HuH-7.5 (cell line): ENCODE measurements around the gene FAM131A.
A peak's percentile ranks its signal among the peaks of the same experiment; 100 is the strongest.

Source experiments
- DNase-seq: peaks from one replicate; pipeline ENCODE4 v3.0.0; 2011; ENCODE audit warnings: low spot score

Gene FAM131A, protein sequence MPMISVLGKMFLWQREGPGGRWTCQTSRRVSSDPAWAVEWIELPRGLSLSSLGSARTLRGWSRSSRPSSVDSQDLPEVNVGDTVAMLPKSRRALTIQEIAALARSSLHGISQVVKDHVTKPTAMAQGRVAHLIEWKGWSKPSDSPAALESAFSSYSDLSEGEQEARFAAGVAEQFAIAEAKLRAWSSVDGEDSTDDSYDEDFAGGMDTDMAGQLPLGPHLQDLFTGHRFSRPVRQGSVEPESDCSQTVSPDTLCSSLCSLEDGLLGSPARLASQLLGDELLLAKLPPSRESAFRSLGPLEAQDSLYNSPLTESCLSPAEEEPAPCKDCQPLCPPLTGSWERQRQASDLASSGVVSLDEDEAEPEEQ

DNA sequence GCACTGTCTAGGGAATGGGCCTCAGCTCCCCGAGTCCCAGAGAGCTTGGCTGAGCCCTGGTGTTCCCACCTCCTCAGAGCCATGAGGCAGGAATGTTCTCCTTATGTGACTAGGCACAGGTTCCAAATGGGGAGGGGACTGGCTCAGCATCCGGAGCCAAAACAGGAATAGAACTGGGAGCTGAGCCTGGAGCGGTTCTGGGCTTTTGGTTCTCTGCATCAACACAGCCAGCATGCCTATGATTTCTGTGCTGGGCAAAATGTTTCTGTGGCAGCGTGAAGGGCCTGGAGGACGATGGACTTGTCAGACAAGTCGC lies at the start of gene FAM131A:
Gene FAM131A (plus strand): TSS at position 202 of the 316 bp plus-strand sequence. CDS start 31 bp downstream, at position 233.
- DNase-seq = no peak

DNA sequence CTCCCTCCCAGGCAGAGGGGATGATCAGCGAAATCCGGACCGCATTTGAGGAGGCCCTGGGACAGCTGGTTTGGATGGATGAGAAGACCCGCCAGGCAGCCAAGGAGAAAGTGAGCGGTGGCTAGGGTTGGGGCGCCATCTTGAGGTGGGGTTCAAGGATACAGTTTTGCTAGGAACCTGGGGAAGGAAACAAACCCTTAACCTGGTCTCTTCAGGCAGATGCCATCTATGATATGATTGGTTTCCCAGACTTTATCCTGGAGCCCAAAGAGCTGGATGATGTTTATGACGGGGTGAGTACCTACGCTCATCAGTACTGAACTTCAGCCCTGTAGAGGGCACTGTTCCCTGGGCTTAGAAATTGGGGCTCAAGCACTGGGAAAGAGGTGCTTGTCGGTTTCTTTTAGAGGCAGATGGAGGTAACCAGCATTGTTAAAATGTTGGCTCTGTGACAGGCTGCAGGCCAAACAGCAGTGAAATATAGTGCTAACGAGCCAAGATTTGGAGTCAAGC lies 47.9 kb upstream of the FAM131A start:
- peak; percentile 83 for DNase-seq

DNA sequence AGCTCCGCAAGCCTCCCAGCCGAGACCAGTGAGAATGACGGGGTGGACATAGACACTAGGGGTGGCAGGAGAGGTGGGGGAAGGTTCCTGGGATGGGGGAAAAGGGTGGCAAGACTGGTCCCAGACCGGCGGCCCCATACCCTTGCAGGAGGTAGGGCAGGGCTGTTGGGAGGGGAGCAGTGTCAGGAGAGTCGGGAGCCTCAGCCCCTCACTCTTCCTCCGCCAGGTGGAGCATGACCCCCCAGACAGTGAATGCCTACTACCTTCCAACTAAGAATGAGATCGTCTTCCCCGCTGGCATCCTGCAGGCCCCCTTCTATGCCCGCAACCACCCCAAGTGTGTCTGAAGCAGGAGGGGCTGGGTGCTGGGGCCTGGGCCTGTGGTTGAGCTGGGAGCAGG lies 47.1 kb upstream of the FAM131A start:
- DNase-seq = no peak

DNA sequence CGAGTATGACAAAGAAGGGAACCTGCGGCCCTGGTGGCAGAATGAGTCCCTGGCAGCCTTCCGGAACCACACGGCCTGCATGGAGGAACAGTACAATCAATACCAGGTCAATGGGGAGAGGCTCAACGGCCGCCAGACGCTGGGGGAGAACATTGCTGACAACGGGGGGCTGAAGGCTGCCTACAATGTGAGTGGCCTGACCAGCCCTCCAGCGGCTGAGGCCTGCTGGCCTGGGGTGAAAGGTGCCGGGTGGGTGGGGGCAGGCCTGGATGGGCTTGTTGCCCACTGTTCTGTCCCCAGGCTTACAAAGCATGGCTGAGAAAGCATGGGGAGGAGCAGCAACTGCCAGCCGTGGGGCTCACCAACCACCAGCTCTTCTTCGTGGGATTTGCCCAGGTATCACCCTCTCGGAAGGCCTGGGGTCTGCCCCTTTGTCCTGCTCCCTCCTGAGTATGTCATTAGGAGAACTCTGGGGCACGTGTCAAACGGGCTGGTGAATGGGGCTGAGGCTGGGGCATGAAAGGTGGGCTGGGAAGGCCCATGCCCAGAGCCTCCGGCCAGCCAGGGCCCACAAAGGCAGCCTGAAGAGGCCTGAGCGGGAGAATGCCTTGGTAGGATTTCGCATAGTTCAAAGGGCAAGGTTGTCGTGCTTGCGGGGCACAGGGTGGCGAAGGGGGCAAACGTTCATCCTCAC lies 46.2 kb upstream of the FAM131A start:
- DNase-seq = no peak

DNA sequence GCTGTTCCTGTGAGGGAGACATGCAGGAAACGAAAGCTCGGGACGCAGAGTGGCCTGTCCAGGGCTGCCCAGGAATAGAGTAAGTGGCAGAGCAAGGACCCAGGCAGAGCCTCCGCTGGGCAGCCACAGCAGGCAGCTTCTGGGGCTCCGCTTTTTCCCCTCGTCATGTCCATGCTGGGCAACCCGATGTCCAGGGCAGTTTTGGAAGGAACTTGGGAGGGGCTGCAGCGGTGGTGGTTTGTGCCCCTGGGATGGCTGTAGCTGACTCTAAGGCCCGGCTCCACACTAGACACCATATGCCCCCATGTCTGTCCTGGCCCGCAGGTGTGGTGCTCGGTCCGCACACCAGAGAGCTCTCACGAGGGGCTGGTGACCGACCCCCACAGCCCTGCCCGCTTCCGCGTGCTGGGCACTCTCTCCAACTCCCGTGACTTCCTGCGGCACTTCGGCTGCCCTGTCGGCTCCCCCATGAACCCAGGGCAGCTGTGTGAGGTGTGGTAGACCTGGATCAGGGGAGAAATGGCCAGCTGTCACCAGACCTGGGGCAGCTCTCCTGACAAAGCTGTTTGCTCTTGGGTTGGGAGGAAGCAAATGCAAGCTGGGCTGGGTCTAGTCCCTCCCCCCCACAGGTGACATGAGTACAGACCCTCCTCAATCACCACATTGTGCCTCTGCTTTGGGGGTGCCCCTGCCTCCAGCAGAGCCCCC lies 45.5 kb upstream of the FAM131A start:
- DNase-seq = no peak

DNA sequence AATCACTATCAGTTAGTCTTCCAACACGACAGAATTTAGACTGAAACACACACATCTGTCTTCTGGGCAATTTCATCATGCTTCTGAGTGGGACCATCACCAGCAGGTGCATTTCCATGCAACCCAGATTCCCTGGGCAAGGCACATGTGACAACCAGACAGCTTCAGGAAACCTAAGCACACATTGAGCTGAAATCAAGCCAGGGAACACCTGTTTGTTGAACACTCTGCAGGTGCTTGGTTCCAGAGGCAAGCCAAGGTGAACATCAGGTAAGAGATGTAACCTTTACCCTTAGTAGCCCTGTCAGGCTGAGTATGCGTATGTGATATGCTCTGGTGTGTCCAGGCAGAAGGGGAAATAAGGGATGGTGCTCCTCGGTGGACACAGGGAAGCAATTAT lies 41.6 kb upstream of the FAM131A start:
- DNase-seq = no peak

DNA sequence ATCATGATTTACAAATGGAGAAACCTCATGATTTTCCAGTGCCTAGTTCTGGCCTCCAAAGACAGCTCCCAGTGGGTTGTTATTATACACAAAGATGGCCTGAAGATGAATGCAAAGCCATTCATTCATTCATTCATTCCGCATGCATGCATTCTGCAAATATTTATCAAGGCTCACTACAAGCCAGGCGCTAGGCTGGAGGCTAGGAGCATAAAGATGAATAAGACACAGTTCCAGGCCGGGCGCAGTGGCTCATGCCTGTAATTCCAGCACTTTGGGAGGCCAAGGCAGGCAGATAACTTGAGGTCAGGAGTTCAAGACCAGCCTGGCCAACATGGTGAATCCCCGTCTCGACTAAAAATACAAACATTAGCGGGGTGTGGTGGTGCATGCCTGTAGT lies 40.8 kb upstream of the FAM131A start:
- no peak for DNase-seq

DNA sequence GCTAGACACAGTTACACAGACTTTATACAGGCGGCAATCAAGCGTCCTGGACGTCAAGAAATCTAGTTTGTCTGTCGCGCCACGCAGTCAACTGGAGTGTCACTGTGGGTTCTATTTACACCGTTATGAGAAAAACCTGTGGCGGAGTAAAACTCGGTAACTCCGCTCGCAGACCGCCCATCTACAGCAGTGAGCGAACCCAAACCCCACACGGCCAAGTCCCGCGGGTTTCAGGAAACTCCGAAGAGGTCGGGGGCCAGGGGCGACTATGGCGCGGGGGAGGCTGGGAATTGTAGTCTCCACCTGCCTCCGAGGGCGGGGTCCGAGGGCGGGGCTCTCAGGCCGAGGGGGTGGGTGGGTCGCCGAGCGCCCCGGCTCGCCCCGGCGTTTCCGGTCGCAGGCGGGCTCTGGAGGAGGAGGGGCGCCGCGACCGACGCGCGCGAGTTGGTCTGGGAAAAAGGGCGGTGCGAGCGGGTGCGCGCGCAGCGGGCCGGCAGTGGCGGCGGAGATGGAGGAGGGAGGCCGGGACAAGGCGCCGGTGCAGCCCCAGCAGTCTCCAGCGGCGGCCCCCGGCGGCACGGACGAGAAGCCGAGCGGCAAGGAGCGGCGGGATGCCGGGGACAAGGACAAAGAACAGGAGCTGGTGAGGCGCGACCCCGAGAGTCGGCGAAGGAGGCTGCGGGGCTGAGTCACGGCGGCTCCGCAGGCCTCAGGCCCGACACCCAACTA lies 38.5 kb upstream of the FAM131A start, which contains the start of gene PSMD2:
Gene PSMD2 (plus strand): TSS at position 483 of the 729 bp plus-strand sequence. CDS start 26 bp downstream, at position 509.
- DNase-seq = peak; percentile 86

DNA sequence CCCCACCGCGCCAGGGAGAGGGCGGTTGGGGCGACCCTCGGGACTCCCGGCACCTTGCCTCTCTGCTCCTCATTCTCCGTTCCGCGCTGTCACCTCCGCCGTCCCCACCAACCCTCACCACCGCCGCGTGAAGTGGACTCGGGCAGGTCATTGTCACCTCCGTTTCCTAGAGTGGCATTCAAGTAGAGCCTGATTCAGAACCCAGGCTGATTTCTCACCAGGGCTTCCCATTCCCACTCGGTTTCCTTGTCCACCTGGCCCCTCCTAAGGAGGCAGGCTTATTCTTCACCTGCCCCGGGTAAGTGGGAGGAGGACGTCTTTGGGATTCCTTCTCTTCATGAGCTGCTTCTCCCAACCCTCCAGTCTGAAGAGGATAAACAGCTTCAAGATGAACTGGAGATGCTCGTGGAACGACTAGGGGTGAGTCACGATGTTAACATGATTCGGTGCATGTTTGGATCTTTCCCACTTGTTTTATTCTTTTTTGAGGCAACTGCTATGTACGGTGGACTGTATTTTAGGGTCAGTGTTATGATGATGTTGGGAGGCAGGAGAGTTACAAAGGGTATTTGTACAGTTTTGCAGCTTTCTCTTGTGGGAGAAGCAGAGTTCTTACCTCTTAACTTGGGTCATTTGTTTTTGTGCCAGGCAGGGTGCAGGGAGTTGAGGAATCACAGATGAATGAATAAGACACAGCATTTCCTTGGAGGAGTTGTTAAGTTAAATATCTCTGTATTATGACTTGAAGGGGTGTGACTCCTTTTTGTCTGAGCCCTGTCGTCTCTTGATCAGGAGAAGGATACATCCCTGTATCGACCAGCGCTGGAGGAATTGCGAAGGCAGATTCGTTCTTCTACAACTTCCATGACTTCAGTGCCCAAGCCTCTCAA lies 37.7 kb upstream of the FAM131A start:
- no peak for DNase-seq

DNA sequence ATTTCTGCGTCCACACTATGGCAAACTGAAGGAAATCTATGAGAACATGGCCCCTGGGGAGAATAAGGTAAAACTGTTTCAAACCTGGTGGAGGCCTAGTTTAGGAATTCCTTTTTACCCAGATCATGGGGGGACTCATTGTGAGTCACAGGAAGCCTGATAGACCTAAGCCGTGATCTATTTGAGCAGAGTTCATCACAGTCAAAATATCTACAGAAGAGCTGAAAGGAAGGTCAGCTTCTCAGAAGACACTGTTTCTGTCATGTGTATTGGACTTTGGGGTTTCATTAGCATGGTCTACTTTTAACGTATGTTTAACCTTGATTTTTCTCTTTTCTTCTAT lies 37.1 kb upstream of the FAM131A start:
- no peak for DNase-seq

DNA sequence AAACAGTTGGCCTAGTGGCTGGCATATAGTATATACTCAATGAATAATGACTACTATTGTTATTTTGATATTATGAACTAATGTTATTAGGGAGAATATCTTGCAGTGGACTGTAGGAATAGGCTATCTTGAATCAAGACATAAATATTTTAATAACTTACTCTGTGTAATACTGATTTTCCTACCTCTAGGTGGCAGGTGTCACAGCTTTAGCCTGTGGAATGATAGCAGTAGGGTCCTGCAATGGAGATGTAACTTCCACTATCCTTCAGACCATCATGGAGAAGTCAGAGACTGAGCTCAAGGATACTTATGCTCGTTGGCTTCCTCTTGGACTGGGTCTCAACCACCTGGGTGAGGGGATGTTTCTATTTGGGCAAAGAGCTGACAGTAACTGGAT lies 31.8 kb upstream of the FAM131A start:
- DNase-seq = no peak

DNA sequence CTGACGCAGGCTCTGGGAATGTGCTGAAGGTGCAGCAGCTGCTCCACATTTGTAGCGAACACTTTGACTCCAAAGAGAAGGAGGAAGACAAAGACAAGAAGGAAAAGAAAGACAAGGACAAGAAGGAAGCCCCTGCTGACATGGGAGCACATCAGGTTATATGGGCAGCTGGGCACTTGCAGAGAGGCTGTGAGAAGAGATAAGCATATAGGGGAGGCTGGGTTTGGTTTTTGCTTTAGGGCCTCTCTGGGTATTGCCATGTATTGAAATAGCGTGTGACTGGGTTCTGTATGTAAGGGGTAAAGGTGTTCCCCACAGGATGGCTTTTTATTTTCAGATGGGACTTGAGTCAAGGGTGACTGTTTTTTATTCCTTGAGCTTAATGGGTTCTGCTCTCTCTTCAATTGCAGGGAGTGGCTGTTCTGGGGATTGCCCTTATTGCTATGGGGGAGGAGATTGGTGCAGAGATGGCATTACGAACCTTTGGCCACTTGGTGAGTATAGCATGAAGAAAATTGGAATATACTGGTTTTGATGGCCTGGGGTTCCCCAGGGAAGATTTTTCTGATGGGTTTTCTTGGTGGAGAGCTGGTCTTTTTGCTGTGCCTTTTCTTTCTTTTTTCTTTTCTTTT lies 30.9 kb upstream of the FAM131A start:
- DNase-seq = no peak

DNA sequence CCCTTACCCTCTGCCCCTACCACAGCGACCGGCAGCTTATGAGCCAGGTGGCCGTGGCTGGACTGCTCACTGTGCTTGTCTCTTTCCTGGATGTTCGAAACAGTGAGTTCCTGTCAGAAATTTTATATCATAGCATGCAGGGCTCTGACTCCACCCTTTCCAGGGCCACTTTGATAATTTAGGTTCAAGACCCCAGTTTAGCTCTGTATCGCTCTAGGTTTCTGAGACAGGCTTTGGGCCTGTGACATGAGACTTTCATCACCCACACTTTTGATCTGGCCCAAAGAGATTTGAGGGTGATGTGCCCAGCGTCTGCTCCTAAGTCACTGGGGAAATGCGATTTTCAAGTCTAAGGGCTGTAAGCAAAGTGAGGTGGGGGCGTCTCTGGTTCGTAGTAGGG lies 29.5 kb upstream of the FAM131A start:
- no peak for DNase-seq

DNA sequence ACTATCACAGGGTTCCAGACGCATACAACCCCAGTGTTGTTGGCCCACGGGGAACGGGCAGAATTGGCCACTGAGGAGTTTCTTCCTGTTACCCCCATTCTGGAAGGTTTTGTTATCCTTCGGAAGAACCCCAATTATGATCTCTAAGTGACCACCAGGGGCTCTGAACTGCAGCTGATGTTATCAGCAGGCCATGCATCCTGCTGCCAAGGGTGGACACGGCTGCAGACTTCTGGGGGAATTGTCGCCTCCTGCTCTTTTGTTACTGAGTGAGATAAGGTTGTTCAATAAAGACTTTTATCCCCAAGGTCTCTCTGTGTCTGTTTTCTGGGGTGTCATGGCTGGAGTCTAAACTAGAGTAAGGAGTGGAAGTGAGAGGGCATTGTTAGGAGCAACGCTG lies 28.7 kb upstream of the FAM131A start:
- no peak for DNase-seq

DNA sequence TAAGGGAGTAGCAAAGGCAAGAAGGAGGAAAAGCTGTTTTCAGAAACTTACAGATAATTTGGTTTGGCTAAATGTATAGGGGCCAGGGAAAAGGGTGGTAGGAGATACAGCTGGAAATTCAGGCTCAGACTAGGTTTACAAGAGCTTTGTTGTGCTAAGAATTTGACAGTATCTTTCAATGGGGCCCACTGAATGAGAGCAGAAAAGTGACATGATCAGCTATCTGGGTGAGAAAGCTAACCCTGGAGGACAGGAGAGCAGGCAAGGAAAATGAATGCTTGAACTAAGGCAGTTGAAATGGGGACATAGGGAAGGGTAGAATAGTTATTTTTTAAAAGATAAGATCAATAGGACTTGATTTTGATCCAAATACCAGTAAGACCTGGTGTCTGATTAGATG lies 25.8 kb upstream of the FAM131A start:
- DNase-seq = no peak

DNA sequence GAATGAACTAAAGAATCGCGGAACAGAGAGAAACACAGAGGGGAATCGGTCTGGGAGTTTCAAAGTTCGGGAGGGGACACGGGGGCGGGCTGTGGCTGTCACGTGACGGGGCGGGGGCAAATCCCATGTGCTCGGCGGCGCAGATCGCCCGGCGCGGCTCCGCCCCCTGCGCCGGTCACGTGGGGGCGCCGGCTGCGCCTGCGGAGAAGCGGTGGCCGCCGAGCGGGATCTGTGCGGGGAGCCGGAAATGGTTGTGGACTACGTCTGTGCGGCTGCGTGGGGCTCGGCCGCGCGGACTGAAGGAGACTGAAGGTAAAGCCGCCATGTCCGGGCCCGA lies 23.1 kb upstream of the FAM131A start, which contains the start of gene EIF4G1:
Gene EIF4G1 (plus strand): TSS at position 244 of the 337 bp plus-strand sequence. CDS start 1,191 bp downstream, outside the sequence.
- peak; percentile 89 for DNase-seq

DNA sequence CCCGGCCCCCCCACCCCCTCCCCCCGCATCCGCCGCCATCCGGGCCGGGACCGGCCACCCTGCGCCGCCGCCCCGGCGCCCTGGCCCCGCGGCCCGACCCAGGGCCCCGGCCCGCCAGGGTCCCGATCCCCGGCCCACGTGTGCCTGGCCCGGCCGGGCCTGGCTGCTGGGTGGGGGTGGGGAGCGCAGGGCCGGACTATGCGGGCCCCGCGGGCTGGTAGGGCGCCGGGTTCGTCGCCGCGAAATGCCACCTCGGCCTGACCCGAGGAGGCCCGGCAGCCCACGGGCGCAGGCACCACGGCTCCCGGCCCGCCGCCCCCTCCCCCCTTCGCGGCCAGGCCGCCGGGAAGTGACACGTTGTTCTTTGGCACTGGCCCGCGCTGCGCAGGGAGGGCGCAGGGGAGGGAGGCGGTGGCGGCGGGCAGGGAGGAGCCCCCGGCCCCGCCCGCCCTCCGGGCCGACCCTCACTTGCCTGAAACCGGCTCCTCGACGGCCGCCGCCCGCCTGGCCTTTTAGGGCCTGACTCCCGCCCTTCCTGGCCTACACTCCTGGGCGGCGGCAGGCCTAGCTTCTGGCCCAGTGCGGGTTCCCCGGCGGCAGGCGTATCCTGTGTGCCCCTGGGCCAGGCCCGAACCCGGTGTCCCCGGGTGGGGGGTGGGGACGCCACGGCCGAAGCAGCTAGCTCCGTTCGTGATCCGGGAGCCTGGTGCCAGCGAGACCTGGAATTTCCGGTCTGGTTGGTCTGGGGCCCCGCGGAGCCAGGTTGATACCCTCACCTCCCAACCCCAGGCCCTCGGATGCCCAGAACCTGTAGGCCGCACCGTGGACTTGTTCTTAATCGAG lies 22.5 kb upstream of the FAM131A start:
- DNase-seq = peak; percentile 57

DNA sequence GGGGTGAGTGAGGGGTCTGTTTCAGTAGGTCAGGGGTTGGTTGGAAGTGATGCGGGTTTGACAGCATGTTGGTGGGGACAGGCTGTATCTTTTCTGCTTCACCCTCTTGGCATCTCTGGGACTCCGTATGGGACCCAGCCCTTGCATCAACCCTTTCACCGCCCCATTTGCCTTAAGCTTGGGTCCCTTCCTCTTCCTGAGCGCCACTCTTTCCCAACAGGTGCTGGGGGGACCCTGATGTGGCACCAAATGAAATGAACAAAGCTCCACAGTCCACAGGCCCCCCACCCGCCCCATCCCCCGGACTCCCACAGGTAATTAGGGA lies 21.9 kb upstream of the FAM131A start:
- DNase-seq = no peak

DNA sequence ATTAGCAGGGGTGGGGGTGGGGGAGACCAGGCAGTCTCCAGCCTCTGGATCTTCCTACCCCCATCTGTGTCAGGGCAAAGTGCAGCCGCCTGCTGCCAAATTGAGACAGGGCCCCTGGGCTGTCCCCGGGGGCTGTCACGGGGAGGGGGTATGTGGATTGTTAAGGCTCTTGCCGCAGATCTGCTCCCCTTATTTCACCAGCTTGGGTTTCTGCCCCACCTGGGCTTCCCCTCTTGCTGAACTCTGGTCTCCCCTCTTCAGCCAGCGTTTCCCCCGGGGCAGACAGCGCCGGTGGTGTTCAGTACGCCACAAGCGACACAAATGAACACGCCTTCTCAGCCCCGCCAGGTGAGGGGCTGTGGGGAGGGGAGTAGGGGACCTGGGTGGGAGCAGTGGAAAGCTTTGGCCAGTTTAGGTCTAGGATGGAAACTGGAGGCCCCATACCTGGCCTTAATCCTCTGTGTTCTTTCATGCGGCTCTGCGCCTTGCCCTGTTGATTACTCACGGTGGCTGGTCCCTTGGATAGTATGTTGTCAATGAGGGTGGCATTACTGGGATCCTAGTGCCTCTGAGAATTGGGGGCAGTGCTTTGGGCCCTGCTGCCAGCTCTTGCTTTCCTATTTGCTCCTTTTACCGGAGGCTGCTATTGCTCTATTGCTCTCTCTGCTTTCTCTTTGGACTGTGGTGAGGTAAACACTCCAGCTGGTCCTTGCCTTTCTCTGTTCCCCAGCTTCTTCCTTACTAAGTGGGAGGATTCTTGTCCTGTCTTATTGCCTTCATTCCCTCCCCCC lies 21.3 kb upstream of the FAM131A start:
- DNase-seq = no peak
